Testis (tissue), 2 donors: ENCODE results near the gene RNF207.

Experiments
- POLR2A ChIP-seq: fragments of 450-650 bp; IDR thresholded peaks from one replicate; pipeline ENCODE4 v1.6.1; 2017; ENCODE audit warnings: antibody characterized with exemption, mild to moderate bottlenecking, moderate library complexity
- TF ChIP-seq, protein P1 (sequence below), 3 experiments: fragments of 450-650 bp in 2 of 3; fragments of 200-600 bp in 1 of 3; sonication (generic) in 1 of 3; IDR thresholded peaks; one replicate each; pipeline ENCODE4 v1.5.1; 2016 to 2019; ENCODE audit warnings: antibody characterized with exemption in 3 of 3, mild to moderate bottlenecking in 2 of 3, moderate library complexity in 1 of 3

DNA sequence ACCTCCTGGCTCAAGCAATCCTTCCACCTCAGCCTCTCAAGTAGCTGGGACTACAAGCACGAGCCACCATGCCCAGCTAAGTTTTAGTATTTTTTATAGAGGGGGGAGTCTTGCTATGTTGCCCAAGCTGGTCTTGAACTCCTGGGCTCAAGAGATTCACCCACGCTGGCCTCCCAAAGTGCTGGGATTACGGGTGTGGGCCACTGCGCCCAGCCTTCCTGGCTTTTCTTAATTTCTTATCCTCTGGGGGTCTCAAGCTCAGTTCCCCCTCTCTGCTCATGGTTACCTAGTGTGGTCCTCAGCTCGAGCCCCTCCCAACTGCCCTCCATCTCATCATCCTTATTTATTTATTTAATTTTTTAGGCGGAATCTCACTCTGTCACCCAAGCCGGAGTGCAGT is 3.7 kb upstream of the RNF207 start:
- TF ChIP-seq POLR2A, result no peak
- TF ChIP-seq, protein P1, sequence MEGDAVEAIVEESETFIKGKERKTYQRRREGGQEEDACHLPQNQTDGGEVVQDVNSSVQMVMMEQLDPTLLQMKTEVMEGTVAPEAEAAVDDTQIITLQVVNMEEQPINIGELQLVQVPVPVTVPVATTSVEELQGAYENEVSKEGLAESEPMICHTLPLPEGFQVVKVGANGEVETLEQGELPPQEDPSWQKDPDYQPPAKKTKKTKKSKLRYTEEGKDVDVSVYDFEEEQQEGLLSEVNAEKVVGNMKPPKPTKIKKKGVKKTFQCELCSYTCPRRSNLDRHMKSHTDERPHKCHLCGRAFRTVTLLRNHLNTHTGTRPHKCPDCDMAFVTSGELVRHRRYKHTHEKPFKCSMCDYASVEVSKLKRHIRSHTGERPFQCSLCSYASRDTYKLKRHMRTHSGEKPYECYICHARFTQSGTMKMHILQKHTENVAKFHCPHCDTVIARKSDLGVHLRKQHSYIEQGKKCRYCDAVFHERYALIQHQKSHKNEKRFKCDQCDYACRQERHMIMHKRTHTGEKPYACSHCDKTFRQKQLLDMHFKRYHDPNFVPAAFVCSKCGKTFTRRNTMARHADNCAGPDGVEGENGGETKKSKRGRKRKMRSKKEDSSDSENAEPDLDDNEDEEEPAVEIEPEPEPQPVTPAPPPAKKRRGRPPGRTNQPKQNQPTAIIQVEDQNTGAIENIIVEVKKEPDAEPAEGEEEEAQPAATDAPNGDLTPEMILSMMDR (IDR thresholded peaks at IDR 0.05), result no peak
